ENCODE results near the gene FBXW5.

Gene FBXW5

DNA sequence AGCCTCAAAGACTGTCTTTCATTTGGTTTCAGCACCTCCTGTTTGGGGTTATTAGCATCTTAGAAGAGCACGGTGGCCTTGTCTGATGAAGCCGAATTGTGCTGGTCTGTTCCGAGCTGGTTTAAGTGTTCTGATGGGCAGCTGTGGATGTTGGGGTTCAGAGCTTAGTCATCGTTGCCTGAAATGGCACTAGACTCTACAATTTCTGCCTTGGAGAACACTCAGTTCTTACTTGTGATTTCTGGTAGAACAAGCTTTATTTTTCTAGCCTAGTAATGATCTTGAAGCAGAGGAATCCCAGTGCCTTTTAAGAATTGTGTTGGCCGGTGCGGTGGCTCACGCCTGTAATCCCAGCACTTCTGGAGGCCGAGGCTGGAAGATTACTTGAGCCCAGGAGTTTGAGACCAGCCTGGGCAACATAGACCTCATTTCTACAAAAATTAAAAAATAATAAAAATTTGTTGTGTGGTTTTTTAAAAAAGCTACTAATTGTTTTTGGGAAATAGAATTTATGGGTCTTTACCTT, 7.8 kb downstream of the FBXW5 start:
- in situ Hi-C loops (cut with MboI; ENCODE audit: low sequenced_read_pairs), result no loop called here

DNA sequence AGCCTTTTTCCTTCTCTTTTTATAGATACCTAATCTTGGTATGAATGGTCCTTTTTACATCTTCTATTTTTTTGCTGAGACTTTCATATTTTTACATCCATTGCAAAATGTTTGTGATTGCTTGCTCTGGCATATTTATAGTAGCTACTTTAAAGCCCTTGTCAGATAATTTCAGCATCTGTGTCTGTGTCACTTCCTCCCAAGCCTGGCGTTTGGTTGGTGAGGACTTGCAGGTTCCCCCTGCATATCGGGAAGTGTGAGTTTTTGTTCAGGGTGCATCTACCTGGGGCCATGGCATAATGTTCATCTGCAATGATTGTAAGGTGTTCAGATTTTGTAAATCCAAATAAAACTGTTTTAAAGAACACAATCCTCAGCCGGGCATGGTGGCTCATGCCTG, 8.9 kb downstream of the FBXW5 start:
- in situ Hi-C loops (cut with MboI; ENCODE audit: low sequenced_read_pairs), result no loop called here

DNA sequence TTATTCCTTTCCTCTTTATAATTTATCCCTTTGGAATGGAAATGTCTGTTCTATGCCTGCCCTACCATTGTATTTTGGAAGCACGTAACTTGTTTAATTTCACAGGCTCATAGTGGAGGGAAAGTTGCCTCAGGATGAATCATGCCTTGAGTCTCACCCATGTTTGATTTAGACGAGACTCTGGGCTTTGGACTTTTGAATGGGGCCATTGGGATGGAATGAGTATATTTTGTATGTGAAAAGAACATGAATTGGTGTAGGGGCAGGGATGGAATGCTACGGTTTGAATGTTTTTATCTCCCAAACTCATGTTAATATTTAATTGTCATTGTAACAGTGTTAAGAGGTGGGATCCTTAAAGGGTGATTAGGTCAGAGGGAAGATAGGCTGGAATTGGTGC, 10.3 kb downstream of the FBXW5 start:
- in situ Hi-C loops (cut with MboI; ENCODE audit: low sequenced_read_pairs), result no loop called here

DNA sequence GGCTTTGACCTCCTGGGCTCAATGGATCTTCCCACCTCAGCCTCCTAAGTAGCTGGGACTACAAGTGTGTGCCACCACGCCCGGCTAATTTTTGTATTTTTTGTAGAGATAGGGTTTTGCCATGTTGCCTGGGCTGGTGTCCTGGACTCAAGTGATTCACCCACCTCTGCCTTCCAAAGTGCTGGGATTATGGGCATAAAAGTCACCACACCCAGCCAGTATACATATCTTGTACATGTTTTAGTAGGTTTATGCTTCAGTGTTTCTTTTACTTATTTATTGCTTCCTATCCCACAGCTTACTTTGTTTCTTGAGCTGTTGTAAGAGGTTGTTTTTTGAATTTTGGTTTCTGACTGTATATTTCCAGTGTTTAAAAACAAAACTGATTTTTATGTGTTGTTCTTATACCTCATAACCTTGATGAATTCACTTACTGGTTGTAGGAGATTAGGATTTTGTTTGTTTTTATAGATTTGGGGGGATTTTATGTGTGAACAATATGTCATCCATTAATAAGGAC, 12.9 kb downstream of the FBXW5 start:
- in situ Hi-C loops (cut with MboI; ENCODE audit: low sequenced_read_pairs), result no loop called here

DNA sequence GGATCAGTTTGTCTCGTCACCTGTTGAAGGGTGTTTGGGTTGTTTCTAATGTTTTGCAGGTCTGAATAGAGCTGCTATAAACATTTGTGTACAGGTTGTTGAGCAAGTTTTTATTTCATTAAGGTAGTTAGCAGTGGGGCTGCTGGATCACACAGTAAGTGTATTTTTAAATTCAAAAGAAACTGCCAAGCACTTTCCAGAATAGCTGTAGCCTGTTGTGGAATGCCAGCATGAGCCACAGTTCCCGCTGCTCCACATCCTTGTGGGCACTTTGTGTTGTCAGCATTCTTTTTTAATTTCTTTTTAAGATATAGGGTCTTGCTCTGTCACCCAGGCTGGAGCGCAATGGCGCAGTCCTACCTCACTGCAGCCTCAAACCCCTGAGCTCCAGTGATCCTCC, 14.5 kb downstream of the FBXW5 start:
- in situ Hi-C loops (cut with MboI; ENCODE audit: low sequenced_read_pairs), result no loop called here

DNA sequence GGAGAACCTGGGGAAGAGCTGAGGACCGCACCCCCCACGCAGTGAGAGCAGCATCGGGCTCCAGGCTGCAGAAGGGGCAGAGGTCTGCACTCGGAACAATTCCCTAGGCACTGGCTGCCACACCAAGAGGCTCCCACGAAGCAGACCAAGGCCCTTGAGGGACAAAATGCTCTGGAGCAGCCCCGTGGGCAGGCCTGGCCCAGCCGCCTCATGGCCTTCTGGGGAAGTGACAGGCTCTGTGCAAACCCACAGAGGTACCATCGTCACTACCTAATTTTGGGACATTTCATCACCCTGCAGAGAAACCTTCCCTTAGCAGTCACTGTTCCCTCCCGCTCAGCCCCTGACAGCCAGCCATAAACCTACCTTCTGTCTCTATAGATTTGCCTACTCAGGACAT, 15.9 kb downstream of the FBXW5 start:
- in situ Hi-C loops (cut with MboI; ENCODE audit: low sequenced_read_pairs), result no loop called here

DNA sequence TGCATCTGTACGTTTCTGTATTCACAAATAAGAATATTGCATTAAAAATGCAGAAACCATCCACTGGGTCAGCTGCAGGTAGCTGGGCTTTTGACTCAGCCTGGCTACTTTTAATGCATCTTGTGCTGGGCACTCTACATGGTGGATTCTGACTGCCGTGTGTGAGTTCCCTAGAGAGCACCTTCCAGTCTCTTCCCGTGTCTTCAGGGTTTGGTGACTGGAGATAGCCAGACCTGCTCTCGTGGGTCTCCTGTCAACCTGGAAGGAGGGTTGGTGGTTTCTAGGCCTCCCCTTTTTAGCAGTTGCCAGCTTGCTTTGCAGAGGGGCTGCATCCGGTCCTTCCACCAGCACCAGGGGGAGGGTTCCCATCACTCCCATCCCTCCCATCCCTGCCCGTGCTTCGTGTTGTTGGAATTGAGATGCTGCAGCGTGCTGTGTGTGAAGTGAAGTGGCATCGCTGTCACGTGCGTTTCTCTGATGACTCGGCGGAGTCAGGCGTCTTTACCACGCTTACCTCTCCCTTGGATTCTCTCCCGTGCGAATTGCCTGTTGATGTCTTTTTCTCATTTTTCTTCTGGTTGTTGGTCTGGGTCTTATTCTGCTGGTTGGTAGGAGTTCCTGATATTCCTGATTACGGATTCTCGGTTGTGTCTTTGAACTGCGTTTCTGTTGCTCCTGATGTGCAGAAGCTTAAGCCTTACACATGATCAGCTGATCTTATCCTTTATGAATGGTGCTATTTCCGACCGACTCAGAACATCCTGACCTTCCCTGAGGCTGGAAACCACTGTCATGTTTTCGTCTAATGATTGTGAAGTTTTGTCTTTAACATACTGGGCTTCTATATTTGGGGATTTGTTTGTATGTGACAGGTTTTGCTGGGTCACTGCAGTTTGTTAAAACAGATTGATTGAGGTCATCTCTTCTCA, 16.9 kb downstream of the FBXW5 start:
- in situ Hi-C loops (cut with MboI; ENCODE audit: low sequenced_read_pairs), result no loop called here

DNA sequence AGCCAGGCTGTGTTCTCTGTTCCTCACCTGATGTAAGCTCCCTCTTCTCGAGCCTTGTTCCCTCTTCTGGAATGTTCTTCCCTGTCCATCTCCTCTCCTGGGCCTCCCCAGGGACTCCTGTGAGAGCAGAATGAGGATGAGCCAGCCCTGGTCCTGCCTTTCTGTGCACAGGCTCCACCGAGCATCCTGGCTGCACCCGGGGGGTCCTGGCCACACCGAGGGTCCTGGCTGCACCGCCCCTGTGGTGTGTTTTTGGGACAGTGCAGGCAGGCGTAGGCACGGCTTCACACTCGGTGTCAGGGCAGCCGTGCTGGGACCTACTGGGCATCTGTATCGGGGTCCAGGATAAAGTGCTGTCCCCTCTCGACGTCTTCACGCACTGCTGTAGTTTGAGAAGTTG, 17.8 kb downstream of the FBXW5 start:
- in situ Hi-C loops (cut with MboI; ENCODE audit: low sequenced_read_pairs), result no loop called here

DNA sequence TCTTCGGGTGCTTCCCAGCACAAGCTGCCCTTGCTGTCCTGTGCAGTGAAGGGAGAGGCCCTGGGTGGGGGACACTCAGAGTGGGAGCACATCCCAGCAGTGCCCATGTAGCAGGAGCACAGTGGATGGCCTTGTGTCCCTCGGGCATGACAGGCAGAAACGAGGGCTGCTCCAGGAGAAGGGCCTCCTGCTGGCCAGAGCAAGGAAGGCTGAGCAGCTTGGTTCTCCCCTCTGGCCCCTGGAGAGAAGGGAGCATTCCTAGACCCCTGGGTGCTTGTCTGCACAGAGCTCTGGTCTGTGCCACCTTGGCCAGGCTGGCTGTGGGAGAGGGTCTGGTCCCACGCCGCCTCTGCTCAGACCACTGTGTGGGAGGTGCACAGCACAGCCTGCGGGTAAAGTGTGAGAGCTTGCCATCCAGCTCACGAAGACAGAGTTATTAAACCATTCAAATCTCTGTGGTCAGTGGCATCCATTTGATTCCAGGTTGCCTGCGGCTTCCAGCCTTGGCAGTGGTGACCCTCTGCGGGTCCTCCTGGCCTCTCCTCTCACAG, 18.3 kb downstream of the FBXW5 start:
- in situ Hi-C loops (cut with MboI; ENCODE audit: low sequenced_read_pairs), result no loop called here

DNA sequence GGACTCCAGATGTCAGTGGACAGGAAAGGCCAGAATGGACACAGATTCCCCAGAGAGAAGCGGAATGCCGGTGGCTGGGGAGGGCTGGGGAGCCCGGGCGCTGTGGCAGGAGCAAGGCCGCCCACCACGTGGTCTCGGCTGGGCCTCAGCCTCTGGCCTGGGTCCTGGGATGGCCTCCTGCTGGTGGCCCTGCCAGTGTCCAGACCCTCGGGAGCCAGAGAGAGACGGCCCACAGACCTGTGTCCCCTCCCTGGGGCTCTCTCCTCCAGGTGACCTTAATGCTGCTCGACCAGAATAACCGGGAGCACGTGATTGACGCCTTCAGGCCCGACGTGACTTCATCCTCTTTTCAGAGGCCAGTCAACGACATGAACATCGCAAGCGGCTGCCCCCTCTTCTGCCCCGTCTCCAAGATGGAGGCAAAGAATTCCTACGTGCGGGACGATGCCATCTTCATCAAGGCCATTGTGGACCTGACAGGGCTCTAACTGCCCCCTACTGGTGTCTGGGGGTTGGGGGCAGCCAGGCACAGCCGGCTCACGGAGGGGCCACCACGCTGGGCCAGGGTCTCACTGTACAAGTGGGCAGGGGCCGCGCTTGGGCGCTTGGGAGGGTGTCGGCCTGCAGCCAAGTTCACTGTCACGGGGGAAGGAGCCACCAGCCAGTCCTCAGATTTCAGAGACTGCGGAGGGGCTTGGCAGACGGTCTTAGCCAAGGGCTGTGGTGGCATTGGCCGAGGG, 19.0 kb downstream of the FBXW5 start:
- in situ Hi-C loops (cut with MboI; ENCODE audit: low sequenced_read_pairs), result no loop called here

DNA sequence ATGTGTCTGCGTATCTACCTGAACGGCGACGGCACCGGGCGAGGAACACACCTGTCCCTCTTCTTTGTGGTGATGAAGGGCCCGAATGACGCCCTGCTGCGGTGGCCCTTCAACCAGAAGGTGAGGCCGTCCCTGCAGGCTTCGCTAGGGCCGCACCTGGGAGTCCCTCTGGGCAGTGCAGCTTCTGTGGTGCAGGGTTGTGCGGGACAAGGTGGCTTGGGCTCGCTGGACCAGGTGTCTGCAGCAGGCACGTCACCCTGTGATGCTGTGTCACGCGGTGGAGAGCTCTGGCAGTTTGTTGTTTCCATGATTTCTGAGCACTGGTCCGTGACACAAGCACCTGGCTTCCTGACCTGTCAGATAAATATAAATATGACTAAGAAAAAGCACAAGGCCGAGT, 20.7 kb downstream of the FBXW5 start:
- in situ Hi-C loops (cut with MboI; ENCODE audit: low sequenced_read_pairs), result no loop called here

DNA sequence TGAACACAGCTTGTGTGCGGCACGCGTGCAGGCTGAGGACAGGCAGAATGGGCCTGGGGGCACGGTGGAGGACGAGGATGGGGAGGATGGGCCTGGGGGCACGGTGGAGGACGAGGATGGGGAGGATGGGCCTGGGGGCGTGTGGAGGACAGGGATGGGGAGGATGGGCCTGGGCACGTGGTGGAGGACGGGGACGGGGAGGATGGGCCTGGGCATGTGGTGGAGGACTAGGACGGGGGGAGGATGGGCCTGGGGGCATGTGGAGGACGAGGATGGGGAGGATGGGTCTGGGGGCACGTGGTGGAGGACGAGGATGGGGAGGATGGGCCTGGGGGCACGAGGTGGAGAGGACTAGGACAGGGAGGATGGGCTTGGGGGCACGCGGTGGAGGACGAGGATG, 22.0 kb downstream of the FBXW5 start:
- in situ Hi-C loops (cut with MboI; ENCODE audit: low sequenced_read_pairs), result no loop called here

DNA sequence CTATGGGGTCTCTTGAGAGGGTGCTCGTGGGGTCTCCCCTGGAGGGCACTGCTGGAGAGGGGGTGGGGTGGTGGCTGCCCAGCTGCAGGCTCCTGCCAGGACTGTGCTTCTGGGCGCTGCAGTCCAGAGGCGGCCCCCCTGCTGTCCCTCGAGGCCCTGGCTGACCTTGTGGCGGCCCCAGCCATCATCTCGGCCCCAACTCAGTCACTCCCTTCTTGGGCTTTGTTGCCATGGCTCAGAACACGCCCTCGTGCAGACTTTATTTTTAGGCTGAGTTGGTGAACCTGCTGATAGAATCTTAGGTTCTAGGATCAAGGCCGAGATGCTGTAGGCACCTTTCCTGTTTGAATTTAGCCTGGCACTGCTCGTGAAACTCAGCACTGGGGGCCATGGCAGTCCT, 22.8 kb downstream of the FBXW5 start:
- in situ Hi-C loops (cut with MboI; ENCODE audit: low sequenced_read_pairs), result no loop called here

DNA sequence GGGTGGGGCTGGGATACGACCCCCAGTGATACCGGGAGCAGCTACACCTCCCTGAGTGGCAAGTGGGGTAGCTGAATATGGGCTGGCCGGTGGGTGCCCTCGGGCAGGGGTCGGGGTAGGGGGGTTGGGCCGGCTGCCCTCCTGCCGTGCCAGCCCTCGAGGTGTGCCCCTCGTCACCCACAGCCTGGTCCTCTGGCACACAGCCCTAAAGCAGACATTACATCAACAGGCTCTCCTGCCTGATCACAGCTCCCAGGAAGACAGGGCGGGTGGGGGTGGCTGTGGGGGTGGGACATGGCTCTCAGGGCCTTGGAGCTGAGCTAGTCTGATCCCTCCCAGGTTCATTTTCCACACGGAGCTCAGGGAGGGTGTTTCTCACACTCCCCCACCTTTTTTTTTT, 23.2 kb downstream of the FBXW5 start:
- in situ Hi-C loops (cut with MboI; ENCODE audit: low sequenced_read_pairs), result no loop called here

DNA sequence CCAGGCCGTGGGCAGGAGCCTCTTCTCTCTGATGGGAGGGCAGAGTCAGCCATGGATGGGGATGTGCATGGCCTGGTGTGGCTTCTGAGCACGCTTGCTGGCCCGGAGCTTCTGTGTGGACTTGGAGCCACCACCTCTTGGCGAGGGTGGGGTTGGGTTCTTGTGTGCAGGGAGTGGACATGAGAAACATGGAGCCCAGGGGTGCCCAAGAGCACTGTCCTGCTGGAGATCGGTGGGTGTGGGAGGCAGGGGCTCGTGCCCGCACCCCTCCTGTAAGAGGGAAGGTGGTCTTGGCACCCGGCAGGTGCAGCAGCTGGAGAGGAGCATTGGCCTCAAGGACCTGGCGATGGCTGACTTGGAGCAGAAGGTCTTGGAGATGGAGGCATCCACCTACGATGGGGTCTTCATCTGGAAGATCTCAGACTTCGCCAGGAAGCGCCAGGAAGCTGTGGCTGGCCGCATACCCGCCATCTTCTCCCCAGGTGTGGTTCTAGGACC, 23.8 kb downstream of the FBXW5 start:
- in situ Hi-C loops (cut with MboI; ENCODE audit: low sequenced_read_pairs), result no loop called here

DNA sequence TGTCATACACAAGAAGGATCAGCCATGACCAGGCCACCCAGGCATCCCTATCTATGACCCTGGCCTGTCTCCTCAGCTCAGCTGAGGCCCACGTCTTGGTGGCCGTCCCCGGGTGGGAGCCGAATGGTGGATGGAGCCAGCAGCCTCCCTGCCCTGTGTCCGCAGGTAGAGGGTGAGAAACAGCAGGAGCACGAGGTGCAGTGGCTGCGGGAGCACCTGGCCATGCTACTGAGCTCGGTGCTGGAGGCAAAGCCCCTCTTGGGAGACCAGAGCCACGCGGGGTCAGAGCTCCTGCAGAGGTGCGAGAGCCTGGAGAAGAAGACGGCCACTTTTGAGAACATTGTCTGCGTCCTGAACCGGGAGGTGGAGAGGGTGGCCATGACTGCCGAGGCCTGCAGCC, 24.5 kb downstream of the FBXW5 start:
- in situ Hi-C loops (cut with MboI; ENCODE audit: low sequenced_read_pairs), result no loop called here

DNA sequence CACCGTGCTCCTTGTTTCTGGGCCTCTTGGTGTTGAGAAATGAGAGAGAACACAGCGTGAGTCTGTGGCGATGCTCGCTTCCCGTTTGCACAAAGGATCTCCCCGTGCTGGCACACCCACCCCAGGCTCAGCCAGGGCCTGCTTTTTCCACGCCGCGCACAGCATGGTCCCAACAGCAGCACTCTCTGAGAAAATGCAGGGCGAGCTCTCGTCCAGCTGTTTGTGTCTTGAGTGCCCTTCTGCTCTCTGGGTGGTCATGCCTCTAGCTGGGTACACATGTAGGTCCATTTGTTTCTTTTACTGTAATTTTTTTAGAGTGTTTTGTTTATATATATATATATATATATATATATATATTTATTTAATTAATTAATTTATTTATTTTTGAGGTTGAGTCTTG, 26.6 kb downstream of the FBXW5 start:
- in situ Hi-C loops (cut with MboI; ENCODE audit: low sequenced_read_pairs), result no loop called here

DNA sequence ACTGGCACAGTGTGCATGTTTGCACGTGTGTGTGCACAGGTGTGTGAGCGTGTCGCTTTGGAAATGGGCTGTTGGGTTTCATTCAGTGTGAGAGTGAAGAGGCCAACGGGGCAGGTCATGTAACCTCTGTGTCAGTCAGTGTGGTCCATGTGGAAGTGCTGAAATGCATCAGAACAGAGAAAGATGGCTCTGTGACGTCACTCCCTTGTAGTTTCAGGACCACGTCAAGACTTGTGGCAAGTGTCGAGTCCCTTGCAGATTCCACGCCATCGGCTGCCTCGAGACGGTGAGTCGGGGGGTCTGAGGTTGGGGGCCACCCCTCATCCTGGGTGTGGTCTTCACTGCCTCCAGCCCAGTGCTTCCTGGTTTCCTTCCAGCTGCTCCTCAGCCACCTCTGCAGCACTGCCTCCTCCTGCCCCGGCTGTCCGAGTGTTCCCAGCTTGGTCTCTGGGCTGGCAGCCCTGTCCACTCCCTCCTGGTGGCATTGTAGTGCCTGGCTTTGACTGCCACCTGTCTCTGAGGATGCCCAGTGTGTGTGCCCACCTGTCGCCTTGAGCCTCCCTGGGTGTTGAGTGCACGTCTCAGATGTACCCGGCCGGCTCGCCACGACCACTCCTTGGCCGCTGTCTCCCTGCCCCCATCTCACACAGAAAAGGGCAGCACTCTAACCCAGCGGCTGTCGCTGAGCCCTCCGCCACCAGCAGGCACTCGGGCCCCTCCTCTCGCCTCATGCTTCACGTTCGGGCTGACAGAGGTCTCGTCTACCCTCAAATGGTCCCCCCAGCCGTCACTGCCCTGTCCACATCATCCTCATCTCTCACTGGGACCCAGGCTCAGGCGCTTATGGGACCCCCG, 28.0 kb downstream of the FBXW5 start:
- in situ Hi-C loops (cut with MboI; ENCODE audit: low sequenced_read_pairs), result no loop called here

DNA sequence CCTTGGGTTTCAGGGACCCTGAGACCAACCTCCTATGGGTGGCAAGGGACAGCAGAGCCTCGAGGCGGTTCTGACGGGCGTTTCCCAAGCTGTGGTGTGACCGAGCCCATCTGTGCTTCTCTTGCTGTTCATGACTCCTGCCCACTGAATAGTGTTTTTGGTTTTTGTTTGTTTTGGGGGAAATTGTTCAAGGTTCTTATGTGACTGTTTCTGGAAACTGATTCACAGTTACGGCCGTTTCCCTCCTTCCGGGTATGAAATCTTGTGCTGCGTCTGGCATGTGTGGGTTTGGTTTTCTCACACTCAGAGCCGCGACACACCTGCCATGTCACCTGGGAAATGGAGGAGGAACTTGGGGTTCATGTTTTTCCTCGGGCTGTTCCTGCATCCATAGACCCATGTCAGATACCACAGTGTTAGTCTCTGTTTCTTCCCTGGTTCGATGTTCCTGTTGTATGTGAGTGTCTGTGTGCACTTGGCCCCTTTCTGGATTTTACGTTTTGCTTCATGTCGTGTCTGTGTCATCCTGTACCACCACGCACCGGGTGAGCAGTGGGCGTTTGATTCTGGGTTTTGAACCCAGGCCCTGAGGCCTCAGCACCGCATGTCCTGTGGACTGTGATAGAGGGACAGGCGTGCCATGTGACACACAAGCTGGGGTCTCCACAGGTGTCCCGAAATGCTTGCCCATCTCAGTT, 28.8 kb downstream of the FBXW5 start:
- in situ Hi-C loops (cut with MboI; ENCODE audit: low sequenced_read_pairs), result no loop called here
